ENCODE results near the gene DUSP16.

GRCh38 chr12:12467688-12468261 is 94.9 kb downstream of the DUSP16 start:
- peak; percentile 44 for TF ChIP-seq REST (IDR thresholded peaks at IDR 0.05; ENCODE audit: insufficient replicate concordance, low read depth)
- no peak for TF ChIP-seq CTCF (IDR thresholded peaks at IDR 0.05; ENCODE audit: insufficient read depth, low read length)
- TF ChIP-seq GABPA (IDR thresholded peaks at IDR 0.05; ENCODE audit: low read depth): no peak
- TF ChIP-seq POLR2AphosphoS5 (IDR thresholded peaks at IDR 0.05; ENCODE audit: low read depth): peak; percentile 63
- no peak for TF ChIP-seq SPI1 (IDR thresholded peaks at IDR 0.05; ENCODE audit: borderline replicate concordance, low read depth)
